Panc1 (cell line): ENCODE data around the gene TPR. TPM values are rescaled to one million over a fixed set of nuclear protein-coding genes. Genes with fewer than 3 reads are reported as not detected.

Source experiments
- ATAC-seq: fragments of 200-7000 bp; cut with Tn5 transposase; 2 replicates; pipeline ENCODE4 v1.9.1; 2020; ENCODE audit warnings: mild to moderate bottlenecking, moderate library complexity
- BruUV-seq: library from RNA; stranded (reverse); fragments of 400-500 nt; replicated peaks from 2 replicates; lab custom pipeline; 2021; lab: Mats Ljungman, UMichigan
- CTCF ChIA-PET: fragments of 300-600 bp; sonication (Branson Sonifier 250); formaldehyde crosslinking; loops from one replicate; lab custom pipeline; 2022; ENCODE audit warnings: antibody characterized with exemption; lab: Charles Lee
- POLR2A ChIA-PET: fragments of 300-600 bp; sonication (Branson Sonifier 250); formaldehyde crosslinking; loops from one replicate; lab custom pipeline; 2022; ENCODE audit warnings: antibody characterized with exemption; lab: Charles Lee
- DNase-seq: peaks from one replicate; pipeline ENCODE4 v3.0.0-alpha.2; 2010; ENCODE audit warnings: low read depth, low spot score
- H3K27ac ChIP-seq: 2 replicates; pipeline ENCODE4 v1.5.1; 2011; ENCODE audit warnings: mild to moderate bottlenecking, low read length, inconsistent platforms
- H3K27me3 ChIP-seq: fragments of 200-500 bp; sonication (Bioruptor generic); 2 replicates; pipeline ENCODE4 v1.6.0; 2014; ENCODE audit warnings: low read length, inconsistent platforms; ENCODE audit not compliant: control insufficient read depth, insufficient read depth
- H3K36me3 ChIP-seq: fragments of 200-500 bp; sonication (Bioruptor generic); 2 replicates; pipeline ENCODE4 v1.5.1; 2014; ENCODE audit warnings: inconsistent platforms, mild to moderate bottlenecking, low read length, moderate library complexity; ENCODE audit not compliant: control insufficient read depth, insufficient read depth
- H3K4me1 ChIP-seq: 2 replicates; pipeline ENCODE4 v1.5.1; 2011; ENCODE audit warnings: inconsistent platforms, mild to moderate bottlenecking, low read length, moderate library complexity; ENCODE audit not compliant: control insufficient read depth, insufficient read depth
- H3K4me3 ChIP-seq, 2 experiments: 2 replicates each; pipeline ENCODE4 v1.5.1; 2011 to 2012; ENCODE audit warnings: low read depth in 2 of 2, low read length in 2 of 2, mild to moderate bottlenecking in 2 of 2, inconsistent platforms in 1 of 2, moderate library complexity in 1 of 2
- H3K9me3 ChIP-seq: fragments of 200-500 bp; sonication (Bioruptor generic); 2 replicates; pipeline ENCODE4 v1.5.1; 2014; ENCODE audit warnings: low read depth, mild to moderate bottlenecking, inconsistent platforms, low read length, moderate library complexity; ENCODE audit not compliant: control insufficient read depth, insufficient read depth
- CTCF ChIP-seq: fragments of 450-650 bp; IDR thresholded peaks from 2 replicates; pipeline ENCODE4 v1.5.1; 2017; ENCODE audit warnings: mild to moderate bottlenecking
- POLR2AphosphoS5 ChIP-seq: IDR thresholded peaks from 2 replicates; pipeline ENCODE4 v1.6.1; 2012; ENCODE audit warnings: mild to moderate bottlenecking, low read depth, low read length, moderate library complexity
- REST ChIP-seq, 2 experiments: IDR thresholded peaks; 2 replicates each; pipeline ENCODE4 v1.6.1; 2011 to 2012; ENCODE audit warnings: low read depth in 2 of 2, control low read depth in 1 of 2, low read length in 1 of 2, mild to moderate bottlenecking in 1 of 2, moderate library complexity in 1 of 2; ENCODE audit not compliant: insufficient read depth in 1 of 2
- SIN3A ChIP-seq: IDR thresholded peaks from 2 replicates; pipeline ENCODE4 v1.6.1; 2012; ENCODE audit warnings: low read depth, mild to moderate bottlenecking, low read length, moderate library complexity, borderline replicate concordance; ENCODE audit not compliant: insufficient read depth
- TCF7L2 ChIP-seq: IDR thresholded peaks from 2 replicates; pipeline ENCODE4 v1.6.1; 2011; ENCODE audit warnings: mild to moderate bottlenecking, low read depth, low read length, inconsistent platforms
- in situ Hi-C: cut with HindIII; loops from 2 replicates; pipeline ENCODE4 v1.10.0; 2016; ENCODE audit warnings: low sequenced_read_pairs, low pct_unique_long_range_greater_than_20kb
- intact Hi-C: fragments of 100-400 bp; cut with micrococcal nuclease; formaldehyde crosslinking; loops from one replicate; pipeline ENCODE4 v1.10.0; 2022; ENCODE audit not compliant: unreplicated experiment
- total RNA-seq: library from RNA; stranded (reverse); gene quantifications from one replicate; pipeline ENCODE4 v1.2.1, GENCODE V29; 2021; ENCODE audit not compliant: unreplicated experiment

Gene TPR
- total RNA-seq, 1 experiment from 2014 or later = 115 TPM

GRCh38 chr1:186304982-186305949 lies 69.8 kb downstream of the TPR start:
- CTCF ChIA-PET = no interaction called here

More at GRCh38 chr1:186304982-186305949, 69.8 kb downstream of the TPR start:
- Histone ChIP-seq H3K4me1 (no peaks in the 10 kb centered on the region), H3K27me3 (no peaks in the 10 kb centered on the region), H3K4me3 (no peak overlapping the region), H3K27ac (no peak overlapping the region), H3K36me3 (no peaks in the 10 kb centered on the region; the same call in 1 of the 2 replicates), H3K9me3 (no peaks in the 10 kb centered on the region)
- no peak for ATAC-seq
- in situ Hi-C loops = no loop called here
- TF ChIP-seq SIN3A (no peak), POLR2AphosphoS5 (no peak), REST (IDR thresholded peaks at IDR 0.05; ENCODE audit: insufficient read depth in 1 of 2, low read depth in 2 of 2, low read length in 1 of 2) (no peak), CTCF (peak; percentile 61; the same call in 1 of the 2 replicates), TCF7L2 (no peak)
- intact Hi-C loops = no loop called here
- peak; percentile 25 for DNase-seq
- POLR2A ChIA-PET = no interaction called here
- no TSS peak for BruUV-seq
